ENCODE data around the gene FOXI1. TPM values are rescaled to one million over a fixed set of nuclear protein-coding genes. Genes with fewer than 3 reads are reported as not detected.
"Not testable (repeated sequence)": the region's sequence is repeated elsewhere in the genome, so short reads cannot be mapped to it uniquely, and the experiment has no call there.

FOXI1 gene
- total RNA-seq, 2 experiments from 2014 or later = not detected

DNA sequence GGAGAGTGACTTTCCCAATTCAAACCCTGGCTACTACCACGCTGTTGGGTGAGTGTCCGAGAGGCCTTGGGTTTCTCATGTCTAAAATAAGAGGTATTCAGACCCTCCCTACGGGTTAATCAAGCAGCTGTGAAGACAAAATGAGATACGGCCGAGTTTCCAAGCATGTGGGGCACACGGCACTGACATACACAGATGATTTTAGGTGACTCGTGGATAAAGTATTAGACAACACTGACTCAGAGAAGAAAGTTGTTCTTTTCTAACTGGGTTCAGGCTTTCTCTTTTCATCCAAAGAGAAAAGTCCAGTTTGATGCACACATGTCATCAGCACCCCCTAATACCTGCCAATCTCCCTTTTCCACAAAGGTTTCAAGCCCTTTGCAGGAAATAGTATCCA is 15.6 kb downstream of the FOXI1 start:
- no peak overlapping the region for H3K27ac Mint-ChIP-seq
- H3K9me3 Mint-ChIP-seq (ENCODE audit: low read depth) = no peaks in the 10 kb centered on the region
- ATAC-seq = no peak
- H3K4me1 Mint-ChIP-seq = no peaks in the 10 kb centered on the region
- no peak overlapping the region for H3K4me3 Mint-ChIP-seq
- no peak for DNase-seq
- H3K27me3 Mint-ChIP-seq = peaks cover 44% of the 10 kb centered on the region
- CTCF ChIA-PET = no interaction called here
- H3K36me3 Mint-ChIP-seq = no peaks in the 10 kb centered on the region

DNA sequence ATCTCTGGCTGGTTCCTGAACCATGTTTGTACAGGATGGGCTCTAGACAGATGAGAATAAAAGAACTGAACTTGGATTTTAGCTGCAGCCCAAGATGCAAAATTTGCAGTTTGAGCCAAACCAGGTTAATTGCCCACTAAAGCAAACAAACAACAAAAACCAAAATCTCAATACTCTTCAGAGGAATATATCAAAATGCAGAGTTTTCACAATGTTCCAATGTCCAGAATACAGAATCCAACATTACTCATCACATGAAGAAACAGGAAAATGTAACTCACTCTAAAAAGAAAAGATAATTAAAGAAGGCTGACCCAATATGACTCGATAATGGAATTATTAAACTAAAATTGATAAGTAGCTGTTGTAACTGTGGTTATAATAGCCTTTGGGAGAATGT is 20.4 kb downstream of the FOXI1 start:
- ATAC-seq (no peak), DNase-seq (no peak)
- H3K27me3 Mint-ChIP-seq = peaks cover 64% of the 10 kb centered on the region
- H3K36me3 Mint-ChIP-seq = no peaks in the 10 kb centered on the region
- CTCF ChIA-PET = no interaction called here
- H3K4me3 Mint-ChIP-seq = no peak overlapping the region
- H3K9me3 Mint-ChIP-seq (ENCODE audit: low read depth) = peaks cover 2% of the 10 kb centered on the region
- no peaks in the 10 kb centered on the region for H3K4me1 Mint-ChIP-seq
- H3K27ac Mint-ChIP-seq = no peak overlapping the region

DNA sequence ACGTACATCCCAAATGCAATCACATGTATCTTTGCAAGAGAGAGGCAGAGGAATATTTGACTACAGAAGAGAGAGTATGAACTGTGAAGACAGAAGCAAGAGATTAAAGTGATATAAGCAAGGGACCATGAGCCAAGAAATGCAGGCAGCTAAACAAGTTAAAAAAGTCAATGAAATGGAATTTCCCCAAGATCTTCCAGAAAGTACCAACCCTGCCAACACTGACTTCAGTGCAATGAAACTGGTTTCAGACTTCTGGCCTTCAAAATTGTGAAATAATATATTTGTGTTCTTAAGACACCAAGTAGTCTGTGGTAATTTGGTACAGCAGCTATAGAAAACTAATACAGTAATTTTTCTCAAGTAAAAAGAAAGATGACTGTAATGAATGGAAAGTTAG is 20.9 kb downstream of the FOXI1 start:
- H3K36me3 Mint-ChIP-seq = no peaks in the 10 kb centered on the region
- H3K27ac Mint-ChIP-seq = no peak overlapping the region
- CTCF ChIA-PET = no interaction called here
- DNase-seq = no peak
- no peak overlapping the region for H3K4me3 Mint-ChIP-seq
- H3K9me3 Mint-ChIP-seq (ENCODE audit: low read depth) = peaks cover 2% of the 10 kb centered on the region
- no peaks in the 10 kb centered on the region for H3K4me1 Mint-ChIP-seq
- ATAC-seq = no peak
- peaks cover 62% of the 10 kb centered on the region for H3K27me3 Mint-ChIP-seq

DNA sequence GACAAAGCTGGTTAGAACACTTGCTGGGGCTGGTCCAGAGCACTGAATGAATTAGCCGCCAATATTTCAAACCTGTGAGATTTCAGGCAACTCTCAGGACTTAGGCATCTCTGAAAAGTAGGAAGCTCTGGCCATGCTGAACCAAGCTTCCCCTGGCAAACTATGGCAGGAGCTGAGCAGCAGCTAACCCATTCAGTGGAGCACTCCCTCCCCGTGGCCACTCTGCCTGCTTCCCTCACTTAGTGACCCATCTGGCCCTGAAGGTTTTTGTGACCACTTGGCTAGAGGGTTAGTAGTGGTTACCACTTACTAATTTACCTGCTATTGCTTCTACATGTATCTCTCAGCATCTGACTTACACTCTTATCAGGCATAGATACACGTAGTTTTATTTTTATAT is 25.5 kb downstream of the FOXI1 start:
- CTCF ChIA-PET = no interaction called here
- H3K27me3 Mint-ChIP-seq = peaks cover 68% of the 10 kb centered on the region
- no peaks in the 10 kb centered on the region for H3K4me1 Mint-ChIP-seq
- H3K27ac Mint-ChIP-seq = no peak overlapping the region
- peak; percentile 18 for DNase-seq
- peaks cover 2% of the 10 kb centered on the region for H3K9me3 Mint-ChIP-seq (ENCODE audit: low read depth)
- no peaks in the 10 kb centered on the region for H3K36me3 Mint-ChIP-seq
- no peak for ATAC-seq
- H3K4me3 Mint-ChIP-seq = no peak overlapping the region

DNA sequence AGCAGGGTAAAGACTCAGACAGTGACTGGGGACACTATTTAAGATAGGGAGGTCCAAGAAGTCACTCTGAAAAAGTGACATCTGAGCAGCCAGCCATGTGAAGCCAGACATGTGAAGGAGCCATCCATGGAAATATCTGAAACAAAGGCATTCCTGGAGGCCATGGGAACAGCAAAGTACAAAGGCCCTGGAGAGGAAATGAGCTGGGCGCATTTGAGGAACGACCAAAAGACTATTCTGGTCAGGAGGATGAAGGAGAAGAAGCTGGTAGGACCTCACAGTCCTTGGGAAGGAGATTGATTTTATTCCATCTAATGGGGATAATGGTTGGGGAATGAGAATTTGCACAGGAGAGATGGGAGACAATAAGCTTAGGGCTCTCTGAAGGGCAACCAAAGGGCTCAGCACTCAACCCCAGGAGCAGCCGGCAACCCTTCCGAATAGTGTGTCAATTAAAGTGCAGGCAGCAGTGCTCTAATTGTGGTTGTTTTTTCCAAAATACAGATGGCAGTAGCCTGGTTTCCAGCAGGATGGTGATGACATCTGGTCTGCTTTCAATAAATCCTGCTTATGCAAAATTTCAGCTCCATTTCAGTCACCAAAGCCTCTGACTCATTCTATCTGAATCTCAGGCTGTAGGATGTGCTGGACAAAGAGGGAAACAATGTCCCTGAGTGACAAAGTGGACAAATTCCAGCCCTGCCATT is 26.7 kb downstream of the FOXI1 start:
- Mint-ChIP-seq H3K9me3 (ENCODE audit: low read depth) (no peaks in the 10 kb centered on the region), H3K4me1 (no peaks in the 10 kb centered on the region), H3K4me3 (no peak overlapping the region), H3K36me3 (no peaks in the 10 kb centered on the region), H3K27me3 (peaks cover 57% of the 10 kb centered on the region), H3K27ac (no peak overlapping the region)
- DNase-seq = peak; percentile 15
- ATAC-seq = no peak
- CTCF ChIA-PET = interaction anchor here (0.8 kb wide), 1 partner anchor 84 kb away, joined by 3 read pairs; no protein-coding TSS in a partner anchor

DNA sequence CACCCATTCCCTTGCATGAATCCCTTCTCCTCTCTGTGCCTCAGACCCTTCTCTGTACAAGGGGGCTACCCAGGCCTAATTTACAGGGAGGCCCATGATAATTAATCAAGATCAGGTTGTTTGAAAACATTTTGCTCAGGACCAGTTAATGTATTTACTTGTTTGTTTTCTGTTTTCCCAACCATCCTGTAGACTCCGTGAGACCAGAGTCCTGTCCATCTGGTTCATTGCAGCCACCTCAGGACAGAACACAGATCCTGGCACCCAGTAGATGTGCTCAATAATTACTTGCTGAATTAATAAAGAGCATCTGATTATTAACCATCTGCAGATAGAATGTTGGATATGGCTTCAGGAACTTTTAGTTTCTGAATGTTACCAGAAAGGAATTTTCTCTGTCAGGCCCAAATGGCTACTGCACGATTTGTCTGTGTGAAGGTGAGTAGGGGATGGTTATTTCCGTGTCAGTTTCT is 27.3 kb downstream of the FOXI1 start:
- H3K27me3 Mint-ChIP-seq = peaks cover 51% of the 10 kb centered on the region
- H3K9me3 Mint-ChIP-seq (ENCODE audit: low read depth) = no peaks in the 10 kb centered on the region
- H3K4me3 Mint-ChIP-seq = no peak overlapping the region
- ATAC-seq (no peak), DNase-seq (no peak)
- no peak overlapping the region for H3K27ac Mint-ChIP-seq
- no peaks in the 10 kb centered on the region for H3K4me1 Mint-ChIP-seq
- H3K36me3 Mint-ChIP-seq = no peaks in the 10 kb centered on the region
- CTCF ChIA-PET = no interaction called here

DNA sequence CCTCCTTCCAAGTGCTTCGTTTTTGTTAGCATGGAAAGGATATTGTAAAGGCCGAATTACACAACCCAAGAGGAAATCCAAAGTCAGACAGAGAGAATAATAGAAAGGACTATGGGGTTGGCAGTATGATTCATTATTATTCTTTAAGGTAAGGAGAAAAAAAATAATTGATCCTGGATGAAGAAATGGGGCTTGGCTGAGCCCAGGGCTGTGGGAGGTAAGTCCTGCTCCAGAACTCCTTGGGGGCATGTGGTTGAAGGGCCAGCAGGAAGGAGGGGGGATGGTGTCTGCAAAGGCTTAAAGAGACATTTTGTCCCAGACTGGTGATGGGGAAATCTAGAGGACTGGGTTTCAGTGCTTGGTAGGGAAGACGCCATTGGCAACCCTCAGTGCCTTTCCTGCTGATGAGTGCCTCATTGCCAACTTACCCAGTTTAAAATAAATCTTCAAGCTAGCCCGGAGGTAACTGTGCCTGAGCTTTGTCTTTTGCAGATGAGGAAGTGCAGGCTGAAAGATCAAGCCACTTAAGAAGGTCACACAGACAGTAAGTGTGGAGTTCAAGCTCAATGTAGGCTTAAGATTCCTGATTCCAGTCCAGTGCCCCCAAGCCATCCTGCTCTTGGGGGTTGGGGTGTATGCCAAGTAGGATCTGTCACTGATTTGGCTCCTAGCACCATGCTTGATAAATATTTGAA is 30.2 kb downstream of the FOXI1 start:
- H3K27ac Mint-ChIP-seq = no peak overlapping the region
- no peak for ATAC-seq
- CTCF ChIA-PET = no interaction called here

DNA sequence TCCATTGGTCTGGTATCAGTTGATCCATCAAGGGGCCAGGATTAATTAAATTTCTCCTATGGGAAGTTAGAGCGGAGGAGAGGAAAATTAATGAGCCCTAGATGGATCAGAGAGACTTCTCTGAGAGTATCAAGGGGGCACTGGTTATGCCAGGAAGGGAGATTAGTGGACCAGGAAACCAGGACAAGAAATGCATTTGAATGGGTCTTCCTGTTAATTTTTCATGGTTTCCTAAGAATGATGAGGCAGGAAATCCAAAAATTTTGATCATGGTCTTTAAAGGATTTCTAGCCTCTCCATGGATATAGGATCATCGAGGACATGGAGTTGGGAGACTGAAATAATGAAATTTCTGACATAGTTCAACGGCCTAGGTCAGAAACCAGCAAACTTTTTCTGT is 30.8 kb downstream of the FOXI1 start:
- Mint-ChIP-seq H3K27ac (no peak overlapping the region), H3K27me3 (peaks cover 27% of the 10 kb centered on the region), H3K4me1 (no peaks in the 10 kb centered on the region), H3K4me3 (no peak overlapping the region), H3K9me3 (ENCODE audit: low read depth) (no peaks in the 10 kb centered on the region), H3K36me3 (no peaks in the 10 kb centered on the region)
- ATAC-seq = no peak
- CTCF ChIA-PET = no interaction called here
- DNase-seq = no peak

More for the DNA sequence above, 30.2 kb downstream of the FOXI1 start:
- Mint-ChIP-seq H3K4me1 (no peaks in the 10 kb centered on the region), H3K27me3 (peaks cover 27% of the 10 kb centered on the region), H3K36me3 (no peaks in the 10 kb centered on the region), H3K9me3 (ENCODE audit: low read depth) (no peaks in the 10 kb centered on the region), H3K4me3 (no peak overlapping the region)
- no peak for DNase-seq

DNA sequence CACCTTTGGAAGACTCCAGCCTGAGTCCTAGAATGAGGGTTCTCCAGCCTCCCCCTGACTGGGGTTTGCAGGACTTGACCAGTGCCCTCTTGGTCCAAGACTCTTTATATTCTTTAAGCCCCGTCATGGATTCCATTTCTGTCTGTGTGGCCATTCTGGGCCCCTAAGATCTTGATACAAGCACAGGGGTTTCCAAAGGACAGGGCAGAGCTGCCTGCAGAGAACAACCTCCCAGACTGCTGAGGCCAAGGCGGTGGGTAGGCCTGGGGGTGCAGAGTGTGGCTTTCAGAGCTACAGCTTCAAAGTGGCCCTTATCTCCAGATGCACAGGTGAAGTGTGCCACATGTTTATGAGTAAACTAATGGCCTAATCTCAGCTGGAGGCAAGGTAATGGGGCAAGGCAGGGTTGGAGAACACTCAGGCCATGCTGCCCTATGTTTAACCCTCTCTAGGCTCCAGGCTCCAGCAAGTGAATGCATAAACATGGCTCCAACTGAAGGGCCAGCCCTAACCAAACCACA is 32.1 kb downstream of the FOXI1 start:
- H3K4me3 Mint-ChIP-seq = no peak overlapping the region
- H3K9me3 Mint-ChIP-seq (ENCODE audit: low read depth) = no peaks in the 10 kb centered on the region
- CTCF ChIA-PET = no interaction called here
- DNase-seq = no peak
- no peaks in the 10 kb centered on the region for H3K4me1 Mint-ChIP-seq
- H3K27me3 Mint-ChIP-seq = peaks cover 25% of the 10 kb centered on the region
- no peak overlapping the region for H3K27ac Mint-ChIP-seq
- no peaks in the 10 kb centered on the region for H3K36me3 Mint-ChIP-seq
- ATAC-seq = no peak

DNA sequence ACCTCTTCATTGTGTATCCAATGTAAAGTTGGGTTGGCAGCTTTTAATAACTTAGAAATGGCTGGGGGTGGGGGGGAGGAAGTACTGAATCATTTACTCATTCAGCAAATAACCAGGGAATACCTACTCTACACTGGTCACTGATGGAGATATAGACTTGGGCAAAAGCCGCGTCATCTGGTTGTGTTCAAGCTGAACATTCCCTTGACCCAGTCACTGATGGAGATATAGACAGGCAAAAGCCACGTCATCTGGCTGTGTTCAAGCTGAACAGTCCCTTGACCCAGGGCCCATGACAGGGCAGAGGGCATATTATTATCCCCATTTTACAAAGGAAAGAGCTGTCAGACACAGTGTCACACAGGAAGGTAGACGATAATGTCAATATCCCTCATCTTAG is 32.6 kb downstream of the FOXI1 start:
- H3K27me3 Mint-ChIP-seq = peaks cover 22% of the 10 kb centered on the region
- ATAC-seq = no peak
- H3K36me3 Mint-ChIP-seq = no peaks in the 10 kb centered on the region
- no peak for DNase-seq
- H3K4me1 Mint-ChIP-seq = no peaks in the 10 kb centered on the region
- H3K4me3 Mint-ChIP-seq = no peak overlapping the region
- H3K27ac Mint-ChIP-seq = no peak overlapping the region
- no peaks in the 10 kb centered on the region for H3K9me3 Mint-ChIP-seq (ENCODE audit: low read depth)
- CTCF ChIA-PET = no interaction called here

DNA sequence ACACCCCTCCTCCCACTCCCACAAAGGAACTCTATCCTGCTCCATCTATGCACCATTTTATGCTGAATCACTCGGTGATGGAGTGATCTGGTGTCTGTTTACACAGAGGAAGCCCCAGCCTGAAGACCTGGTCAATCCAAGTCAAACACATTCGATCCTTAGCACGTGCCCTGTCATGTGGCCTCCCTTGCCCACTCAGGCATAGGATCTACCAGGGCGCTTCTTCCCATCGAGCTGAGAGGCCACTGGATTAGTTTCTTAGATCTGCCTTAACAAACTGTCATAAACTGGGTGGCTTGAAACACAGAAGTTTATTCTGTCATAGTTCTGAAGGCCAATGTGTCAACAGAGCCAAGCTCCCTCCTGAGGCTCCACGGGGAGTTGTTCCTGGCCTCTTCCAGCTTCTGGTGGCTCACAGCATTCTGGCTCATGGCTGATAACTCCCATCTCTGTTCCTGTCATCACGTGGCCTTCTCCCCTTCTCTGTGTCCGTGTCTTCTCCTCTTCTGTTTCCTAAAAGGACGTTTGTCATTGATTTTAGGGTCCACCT is 34.2 kb downstream of the FOXI1 start:
- CTCF ChIA-PET = no interaction called here
- H3K27me3 Mint-ChIP-seq = peaks cover 8% of the 10 kb centered on the region
- H3K36me3 Mint-ChIP-seq = no peaks in the 10 kb centered on the region
- H3K9me3 Mint-ChIP-seq (ENCODE audit: low read depth) = no peaks in the 10 kb centered on the region
- no peak overlapping the region for H3K4me3 Mint-ChIP-seq
- ATAC-seq (no peak), DNase-seq (no peak)
- no peak overlapping the region for H3K27ac Mint-ChIP-seq
- no peaks in the 10 kb centered on the region for H3K4me1 Mint-ChIP-seq

DNA sequence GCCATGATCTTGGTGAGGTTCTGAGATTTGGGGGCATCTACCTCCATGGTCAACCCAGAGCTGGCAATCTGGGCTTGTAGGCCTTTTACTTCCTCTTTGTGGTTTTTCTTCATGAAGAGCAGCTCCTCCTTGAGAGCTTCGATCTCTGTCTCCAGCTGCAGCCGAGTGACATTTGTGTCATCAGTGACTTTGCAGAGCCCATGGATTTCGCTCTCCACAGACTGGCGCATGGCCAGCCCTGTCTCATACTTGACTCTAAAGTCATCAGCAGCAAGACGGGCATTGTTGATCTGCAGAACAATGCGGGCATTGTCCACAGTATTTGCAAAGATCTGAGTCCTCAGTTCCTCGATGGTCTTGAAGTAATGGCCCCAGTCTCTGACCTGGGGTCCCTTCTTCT is 35.5 kb downstream of the FOXI1 start:
- H3K27me3 Mint-ChIP-seq; H3K4me1 Mint-ChIP-seq; H3K27ac Mint-ChIP-seq; CTCF ChIA-PET; DNase-seq; H3K9me3 Mint-ChIP-seq (ENCODE audit: low read depth); H3K36me3 Mint-ChIP-seq; H3K4me3 Mint-ChIP-seq; ATAC-seq: not testable (repeated sequence)

DNA sequence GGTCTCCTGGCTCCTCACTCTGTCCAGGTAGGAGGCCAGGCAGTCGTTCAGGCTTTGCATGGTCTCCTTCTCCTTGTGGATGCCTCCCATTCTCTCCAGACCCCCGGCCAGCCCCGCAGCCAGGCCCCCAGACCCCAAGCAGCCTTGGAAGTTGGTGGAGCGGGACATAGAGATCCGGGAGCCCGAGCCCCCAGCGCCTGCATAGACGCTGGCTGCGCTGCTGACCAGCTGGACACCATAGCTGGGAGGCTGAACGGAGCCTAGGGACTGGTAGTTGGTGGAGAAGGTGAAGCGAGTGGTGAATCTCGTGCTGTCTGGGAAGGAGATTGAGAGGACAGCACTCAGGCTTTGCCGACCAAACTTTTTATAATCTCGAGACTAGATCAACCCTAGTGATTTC is 35.9 kb downstream of the FOXI1 start:
- Mint-ChIP-seq H3K27me3 (peaks cover 3% of the 10 kb centered on the region), H3K36me3 (no peaks in the 10 kb centered on the region), H3K4me1 (no peaks in the 10 kb centered on the region), H3K4me3 (no peak overlapping the region), H3K9me3 (ENCODE audit: low read depth) (no peaks in the 10 kb centered on the region), H3K27ac (no peak overlapping the region)
- CTCF ChIA-PET = no interaction called here
- ATAC-seq (no peak), DNase-seq (peak; percentile 18)

DNA sequence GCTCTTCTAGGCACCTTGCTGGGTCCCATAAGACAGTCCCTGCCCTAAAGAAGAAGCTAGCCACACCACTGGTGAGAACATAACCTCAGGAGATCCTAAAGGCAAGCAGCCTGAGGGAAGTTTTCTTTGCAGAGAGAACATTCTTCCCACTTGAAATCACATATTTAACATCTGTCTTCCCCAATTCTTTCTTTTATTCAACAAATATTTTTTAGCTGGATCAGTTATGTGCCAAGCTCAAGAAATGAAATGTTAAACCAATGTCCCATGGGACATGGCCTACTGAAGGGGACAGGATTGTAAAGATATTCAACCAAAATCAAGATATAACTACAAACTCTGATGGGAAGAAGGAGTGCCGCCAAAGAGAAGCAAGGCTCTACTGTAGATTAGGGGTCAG is 36.5 kb downstream of the FOXI1 start:
- CTCF ChIA-PET = interaction anchor here (0.8 kb wide), 1 partner anchor 41 kb away, joined by 4 read pairs; no protein-coding TSS in a partner anchor
- ATAC-seq (no peak), DNase-seq (no peak)
- Mint-ChIP-seq H3K27ac (no peak overlapping the region), H3K27me3 (peaks cover 3% of the 10 kb centered on the region), H3K4me3 (no peak overlapping the region), H3K4me1 (no peaks in the 10 kb centered on the region), H3K9me3 (ENCODE audit: low read depth) (no peaks in the 10 kb centered on the region), H3K36me3 (no peaks in the 10 kb centered on the region)

Measured in activated CD8-positive, alpha-beta memory T cell treated with anti-CD3 and anti-CD28 coated beads, Interleukin-2, amount 10 ng/mL, durations not matched to agents 7 days and 5 days (primary cell).